NCI-H510A treated with DMSO at 0.1 percent for 48 hours (cell line): Measurements from ENCODE around the gene PEMT.

Source experiments
- DNase-seq: peaks from one replicate; lab custom pipeline; 2025; lab: John Stamatoyannopoulos, UW

Gene PEMT

DNA sequence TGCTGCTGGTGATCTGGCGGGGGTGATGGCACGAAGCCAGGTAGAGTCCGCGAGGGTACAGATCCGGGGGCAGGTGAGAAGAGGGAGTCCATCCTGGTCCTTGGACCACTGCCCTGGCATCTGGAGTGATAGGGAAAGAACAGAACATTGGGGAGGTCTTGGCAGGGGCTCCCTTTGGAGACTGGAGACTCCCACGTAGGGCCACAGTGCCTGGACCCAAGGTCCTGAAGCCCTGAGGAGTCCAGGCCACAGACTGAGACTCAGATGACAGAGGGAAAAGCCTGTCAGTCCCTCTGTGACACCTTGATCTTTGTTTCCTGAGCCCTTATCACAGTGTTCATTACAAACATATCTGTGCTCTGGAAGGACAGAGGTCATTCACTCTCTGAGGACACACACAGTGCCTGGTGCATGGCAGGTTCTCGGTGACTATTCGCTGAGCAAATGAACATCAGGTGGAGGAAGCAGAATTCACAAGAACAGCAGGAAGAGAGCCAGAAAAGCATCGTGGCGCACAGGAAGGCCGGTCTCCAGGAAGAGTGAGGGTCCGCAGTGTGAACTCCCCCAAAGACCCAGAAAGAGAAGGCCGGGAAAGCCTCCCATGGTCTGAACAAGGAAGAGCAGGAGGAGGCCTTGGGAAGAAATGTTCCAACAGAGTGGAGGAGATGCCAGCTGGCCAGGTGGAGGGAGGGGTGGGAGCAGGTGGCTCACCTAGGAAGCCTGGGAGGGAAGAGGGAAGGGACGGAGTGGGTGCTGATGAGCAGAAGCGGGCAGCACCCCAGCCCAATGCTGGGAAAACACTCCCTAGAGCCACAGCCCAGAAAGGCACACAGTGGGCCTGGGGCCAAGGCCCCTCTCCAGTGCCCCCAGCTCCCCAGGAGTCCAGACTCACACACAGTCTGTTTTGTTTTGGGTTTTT lies 20.5 kb downstream of the PEMT start:
- no peak for DNase-seq

DNA sequence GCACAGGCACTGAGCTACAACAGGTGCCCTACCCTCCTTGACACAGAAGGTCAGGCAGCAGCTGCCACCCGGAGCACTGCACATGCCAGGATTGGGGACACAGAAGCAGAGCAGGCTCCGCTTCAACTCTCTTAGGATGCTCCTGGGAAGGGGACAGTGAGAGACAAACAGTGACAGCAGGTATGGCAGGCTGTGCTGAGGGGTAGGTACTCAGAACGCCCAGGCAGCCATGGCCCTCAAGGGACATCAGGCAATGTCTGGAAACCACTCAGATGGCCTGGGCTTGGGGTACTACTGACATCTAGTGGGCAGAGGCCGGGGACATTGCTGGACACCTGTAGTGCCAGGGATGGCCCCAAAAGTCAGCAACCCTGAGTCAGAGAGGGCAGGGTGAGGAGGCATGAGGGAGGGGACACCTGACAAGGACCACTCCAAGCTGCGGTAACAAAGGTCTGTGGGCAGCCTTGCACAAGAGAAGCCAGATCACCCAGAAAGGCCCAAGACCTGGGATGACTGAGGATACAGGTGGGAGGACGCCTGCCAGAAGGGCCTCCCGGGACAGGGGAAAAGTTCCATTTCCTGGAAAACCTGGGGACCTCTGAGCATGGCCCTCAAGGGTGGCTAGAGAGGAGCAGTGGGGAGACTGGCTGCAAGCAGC lies 21.2 kb downstream of the PEMT start:
- DNase-seq = peak; percentile 34

DNA sequence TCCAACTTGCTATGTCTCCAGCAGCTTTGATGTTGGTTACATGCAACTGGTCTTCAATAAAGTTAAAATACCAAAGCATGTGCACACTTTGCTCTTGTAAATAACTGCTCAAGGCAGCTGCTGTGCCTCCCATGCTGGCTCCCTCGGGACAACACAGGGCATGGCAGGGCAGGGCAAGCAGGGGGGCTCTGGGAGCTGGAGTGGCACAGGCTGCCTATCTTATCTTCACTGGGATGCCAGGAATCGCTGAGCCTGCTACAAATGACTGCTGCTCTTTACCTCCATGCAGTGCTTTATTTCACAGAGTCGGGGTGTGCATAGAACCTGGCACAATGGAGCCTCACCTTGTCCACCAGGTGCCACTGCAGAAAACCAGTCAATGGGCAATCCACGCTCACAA lies 21.8 kb downstream of the PEMT start:
- DNase-seq = no peak

DNA sequence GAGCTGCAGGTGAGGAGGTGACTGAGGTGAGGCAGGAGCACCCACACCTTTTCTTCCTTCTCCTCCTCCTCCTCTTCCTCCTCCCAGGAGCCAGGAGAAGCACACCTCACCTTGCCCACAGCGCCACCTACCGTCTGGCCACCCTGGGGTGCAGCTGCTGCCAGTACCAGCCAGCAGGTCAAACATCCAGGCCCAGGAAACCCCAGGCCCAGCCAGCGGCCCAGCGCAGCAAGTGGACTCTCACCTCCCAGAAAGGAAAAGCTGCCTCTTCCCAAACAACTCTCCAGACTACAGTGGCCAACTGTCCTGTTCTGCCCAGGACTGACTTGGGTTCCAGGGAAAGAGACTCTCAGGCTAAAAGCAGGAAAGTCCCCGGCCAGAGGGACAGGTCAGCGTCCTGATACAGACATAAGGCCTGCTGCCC lies 22.7 kb downstream of the PEMT start:
- peak; percentile 47 for DNase-seq

DNA sequence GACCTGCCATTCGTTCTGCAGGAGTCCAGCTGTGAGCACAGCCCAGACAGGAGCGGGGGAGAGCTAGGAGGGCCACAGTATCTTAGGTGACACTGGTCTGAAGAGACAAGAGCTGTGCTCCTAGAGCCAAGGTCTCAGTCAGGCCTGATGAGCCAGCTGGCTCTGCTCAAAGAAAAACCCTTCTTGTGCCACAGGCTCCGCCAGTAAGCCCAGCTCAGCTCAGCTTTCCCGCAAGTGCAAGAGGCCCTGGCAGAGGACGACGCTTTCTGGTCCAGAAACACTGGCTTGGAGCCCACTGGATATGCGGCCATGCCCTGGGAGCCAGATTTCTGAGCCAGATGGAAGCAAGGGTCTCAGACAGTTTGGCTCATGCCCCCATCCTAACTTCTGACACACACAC lies 23.9 kb downstream of the PEMT start:
- no peak for DNase-seq

DNA sequence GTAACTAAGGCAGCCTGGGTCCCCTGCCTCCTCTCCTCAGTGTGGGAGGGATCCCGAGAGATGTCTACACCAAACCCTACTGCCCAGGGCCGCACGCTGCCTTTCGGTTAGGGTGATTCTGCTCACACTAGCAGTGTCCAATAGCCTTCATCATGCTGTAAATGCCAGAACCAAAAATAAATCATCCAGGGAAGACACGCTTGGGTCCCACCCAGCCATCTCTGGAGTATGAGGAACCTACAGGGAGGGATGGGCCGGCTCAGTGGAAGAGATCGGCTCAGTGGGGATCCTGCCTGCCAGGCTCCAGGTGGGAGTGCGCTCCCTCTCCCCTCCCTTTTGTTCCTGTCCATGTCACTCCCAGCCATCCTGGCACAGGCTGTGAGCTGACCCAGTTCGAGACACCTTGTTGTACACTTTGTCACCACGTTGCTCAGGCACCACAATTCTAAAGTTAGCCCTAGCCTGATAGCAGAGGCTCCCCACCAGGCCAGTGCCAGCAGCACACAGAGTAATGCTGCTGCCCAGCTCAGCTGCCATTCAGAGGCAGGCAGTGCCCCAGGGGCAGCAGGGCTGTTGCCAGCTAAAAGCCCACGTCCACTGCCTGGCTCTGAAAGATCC lies 24.5 kb downstream of the PEMT start:
- no peak for DNase-seq

DNA sequence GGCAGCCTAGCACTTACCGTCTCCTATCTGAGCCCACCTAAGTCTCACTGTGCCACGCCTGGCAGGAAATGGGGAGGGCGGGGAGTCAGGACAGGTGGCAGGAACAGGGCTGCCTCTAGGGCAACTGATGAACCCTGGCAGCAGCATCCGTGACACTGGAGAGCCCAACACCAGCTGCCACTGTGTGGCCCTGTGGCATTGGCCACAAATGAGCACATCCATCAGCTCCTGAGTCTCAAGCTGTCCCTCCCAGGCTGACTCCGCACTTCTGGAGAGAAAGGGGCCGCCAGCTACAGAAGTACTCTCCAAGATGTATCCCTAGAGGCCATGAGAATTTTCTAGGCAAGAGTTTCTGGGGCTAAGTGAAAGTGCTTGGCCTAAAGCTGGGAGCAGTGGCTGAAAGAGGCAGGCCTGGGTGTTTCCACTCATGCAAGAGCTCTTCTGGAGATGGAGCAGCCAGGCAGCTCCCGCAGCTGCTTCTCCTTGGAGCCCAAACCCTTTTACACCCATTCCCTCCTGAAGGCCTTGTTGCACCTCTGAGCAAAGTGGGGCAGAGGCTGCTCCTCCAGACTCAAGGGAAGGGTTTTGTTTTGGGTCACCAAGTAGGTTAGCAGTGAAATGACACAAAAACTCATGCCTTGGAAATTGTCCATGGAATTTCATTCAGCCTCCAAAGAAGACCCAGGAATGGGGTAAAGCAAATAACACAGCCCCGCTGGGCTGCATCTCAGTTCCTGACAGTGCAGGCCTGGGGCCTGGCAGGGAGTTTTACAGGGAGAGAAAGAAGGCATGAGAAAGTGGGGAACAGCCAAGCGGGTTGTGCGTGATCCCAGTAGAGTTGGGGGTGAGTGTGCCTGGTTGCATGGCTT lies 25.8 kb downstream of the PEMT start:
- peak; percentile 26 for DNase-seq

DNA sequence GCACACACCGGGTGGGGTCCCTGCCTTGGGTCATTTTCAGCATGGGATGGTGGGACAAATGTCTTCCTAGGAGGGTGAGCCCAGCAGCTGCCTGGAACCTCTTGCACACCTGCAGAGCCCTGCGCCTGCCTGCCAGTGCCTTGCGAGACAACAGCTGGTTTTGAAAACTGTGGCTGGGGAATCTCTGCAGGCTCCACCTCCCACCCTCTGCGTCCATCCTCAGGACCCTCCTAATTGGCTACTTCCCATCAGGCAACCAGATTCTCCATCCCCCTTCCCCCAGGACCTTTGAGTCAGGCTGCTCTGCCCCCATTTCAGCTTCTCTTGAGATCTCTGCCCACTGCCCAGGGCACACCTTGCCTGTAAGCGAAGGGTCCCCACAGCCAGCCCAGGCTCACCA lies 26.6 kb downstream of the PEMT start:
- peak; percentile 35 for DNase-seq

DNA sequence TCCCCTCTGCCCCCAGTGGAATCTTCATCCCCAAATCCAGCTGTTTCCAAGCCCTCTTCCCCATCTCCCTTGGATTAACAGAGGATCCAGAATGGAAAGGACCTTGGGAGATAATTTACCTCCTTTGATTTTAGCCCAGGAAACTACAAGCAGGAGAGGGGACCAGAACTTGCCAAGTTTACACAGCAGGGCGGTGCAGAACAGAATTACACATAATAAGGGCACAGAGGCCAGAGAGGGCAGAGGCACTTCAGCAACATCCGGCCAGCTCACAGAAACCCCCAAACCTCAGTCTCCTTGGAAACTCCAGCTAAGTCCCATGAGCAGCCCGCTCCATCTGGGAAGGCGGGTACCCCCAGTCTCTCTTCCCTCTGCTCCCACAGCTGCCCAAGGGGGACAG lies 27.2 kb downstream of the PEMT start:
- no peak for DNase-seq

DNA sequence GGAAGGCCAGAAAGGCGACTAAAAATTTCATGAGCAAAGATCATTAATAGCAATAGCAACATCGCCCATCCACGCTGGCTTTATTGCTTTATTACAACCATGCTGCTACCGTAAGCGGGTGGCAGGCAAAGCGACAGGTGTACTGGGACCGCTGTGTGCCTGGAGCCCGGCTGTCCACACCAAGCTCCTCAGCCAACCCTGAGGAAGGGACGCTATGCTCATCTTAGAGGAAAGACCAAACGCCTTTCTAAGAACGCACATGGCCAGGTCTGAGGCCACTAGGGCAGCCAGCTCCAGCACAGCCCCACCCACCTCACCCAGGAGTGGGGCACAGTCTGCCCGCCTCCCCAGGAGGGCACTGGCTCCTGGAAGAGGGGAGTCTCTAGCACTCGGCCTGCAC lies 28.0 kb downstream of the PEMT start:
- no peak for DNase-seq

DNA sequence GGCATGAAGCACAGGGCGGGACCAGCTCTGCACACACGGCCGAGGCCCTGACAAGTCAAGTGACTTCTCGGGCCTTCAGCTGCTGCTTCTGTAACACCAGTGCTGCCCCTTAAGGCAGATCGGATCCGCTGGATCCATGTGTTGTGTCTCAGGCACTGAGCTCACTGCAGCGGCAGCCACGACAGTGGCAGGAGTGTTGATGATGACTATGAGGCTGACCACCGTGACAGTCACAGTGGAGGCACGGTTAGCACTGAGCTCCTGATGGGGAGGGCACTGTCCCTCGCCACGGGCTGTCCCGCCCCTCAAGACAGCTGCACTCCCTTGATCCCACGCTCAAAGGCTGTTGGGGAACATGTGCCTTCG lies 29.4 kb downstream of the PEMT start:
- no peak for DNase-seq

DNA sequence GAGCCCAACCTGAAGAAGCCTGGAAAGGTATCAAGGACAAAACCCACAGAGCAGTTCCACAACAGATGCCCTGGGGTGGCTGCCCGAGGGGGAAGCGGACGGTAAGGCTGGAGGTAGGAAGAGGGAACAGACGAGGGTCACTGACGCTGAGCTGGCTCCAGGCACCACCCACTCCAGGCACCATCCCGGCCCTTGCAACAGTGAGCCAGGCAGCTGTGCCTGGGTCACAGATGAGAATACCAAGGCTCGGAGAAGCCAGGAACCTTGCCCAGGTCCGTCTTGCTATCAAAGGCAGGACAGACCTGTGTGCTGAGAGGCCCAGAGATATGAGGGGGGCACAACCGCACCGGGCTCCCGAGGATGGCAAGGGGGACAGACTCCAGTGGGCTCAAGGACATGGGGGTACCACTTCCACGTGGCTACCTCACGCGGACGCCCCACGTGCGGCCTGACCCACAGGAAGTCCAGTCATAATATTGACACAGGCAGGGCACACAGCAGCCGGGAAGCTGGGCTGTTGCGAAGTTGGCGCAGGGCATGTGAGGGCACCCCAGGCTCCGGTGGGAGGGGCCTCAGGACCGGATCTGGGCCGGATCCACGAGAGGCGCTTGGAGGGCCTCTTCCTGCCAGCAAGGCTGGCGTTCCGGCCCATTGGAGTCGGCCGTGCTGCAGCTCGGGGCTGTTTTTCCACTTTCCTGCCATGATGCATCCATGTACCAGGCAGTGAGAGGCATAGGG lies 29.9 kb downstream of the PEMT start:
- DNase-seq = peak; percentile 88

DNA sequence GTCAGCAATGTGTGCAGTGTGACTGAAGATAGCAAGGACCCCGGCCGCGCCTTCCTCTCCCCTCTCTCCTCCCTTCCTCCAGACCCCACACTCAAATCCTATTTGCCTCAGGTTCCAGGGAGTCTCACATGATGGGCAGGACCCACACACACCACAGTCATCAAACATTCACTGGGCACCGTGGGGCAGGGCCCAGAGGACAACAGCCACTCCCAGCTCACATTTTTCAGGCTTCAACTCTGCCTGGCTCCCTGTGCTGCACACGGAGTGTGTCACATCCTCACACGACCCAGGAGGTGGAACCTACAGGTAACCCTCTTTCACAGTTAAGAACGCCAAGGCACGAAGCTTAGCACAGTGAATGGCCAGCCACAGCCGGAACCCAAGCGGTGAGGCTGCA lies 30.5 kb downstream of the PEMT start:
- no peak for DNase-seq

DNA sequence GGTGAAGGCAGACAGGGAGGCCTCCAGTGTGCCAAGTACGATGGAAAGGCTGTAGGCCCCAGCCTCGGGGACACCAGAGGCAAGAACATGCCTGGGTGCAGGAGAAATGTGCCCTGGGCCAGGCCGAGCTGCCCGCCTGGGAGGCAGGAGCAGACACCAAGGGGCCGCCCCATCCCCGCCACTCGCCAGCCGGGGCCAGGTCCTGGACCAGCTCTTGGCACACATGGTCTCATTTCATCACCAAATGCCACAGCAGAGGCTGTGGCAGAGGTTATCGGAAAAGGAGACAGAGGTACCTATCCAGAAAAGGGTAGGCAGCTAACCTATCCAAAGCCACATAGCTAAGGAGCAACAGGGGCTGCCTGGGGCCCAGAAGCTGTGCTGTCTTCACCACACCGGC lies 31.3 kb downstream of the PEMT start:
- no peak for DNase-seq

DNA sequence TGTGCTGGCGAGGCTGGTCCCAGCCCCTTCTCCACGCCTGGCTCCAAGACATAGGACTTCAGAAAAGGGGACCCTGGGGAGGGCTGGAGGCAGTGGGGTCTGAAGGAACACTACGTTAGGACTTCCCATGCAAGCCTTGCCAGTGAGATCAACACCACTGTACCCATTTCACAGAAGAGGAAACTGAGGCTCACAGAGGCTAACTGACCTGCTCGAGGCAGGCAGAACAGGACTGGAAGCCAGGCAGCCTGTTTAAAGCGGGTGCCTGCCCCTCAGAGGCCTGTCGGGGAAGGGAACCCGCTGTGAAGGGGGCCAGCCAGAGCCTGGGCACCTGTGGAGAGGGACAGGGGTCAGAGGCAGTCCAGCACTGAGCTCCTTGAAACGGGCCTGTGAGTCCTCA lies 32.3 kb downstream of the PEMT start:
- DNase-seq = no peak

DNA sequence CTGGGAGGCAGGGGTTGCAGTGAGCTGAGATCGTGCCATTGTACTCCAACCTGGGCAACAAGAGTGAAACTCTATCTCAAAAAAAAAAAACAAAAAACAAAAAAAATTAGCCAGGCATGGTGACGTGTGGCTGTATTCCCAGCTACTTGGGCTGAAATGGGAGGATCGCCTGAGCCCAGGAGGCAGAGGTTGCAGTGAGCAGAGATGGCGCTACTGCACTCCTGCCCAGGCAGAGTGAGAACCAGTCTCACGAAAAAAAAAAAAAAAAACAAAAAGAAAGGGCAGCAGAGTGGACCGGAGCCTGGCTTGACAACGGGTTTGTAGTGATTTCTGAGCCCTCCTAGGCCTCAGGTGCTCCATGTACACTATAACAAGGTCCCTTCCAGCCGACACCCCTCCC lies 33.1 kb downstream of the PEMT start:
- DNase-seq = no peak

DNA sequence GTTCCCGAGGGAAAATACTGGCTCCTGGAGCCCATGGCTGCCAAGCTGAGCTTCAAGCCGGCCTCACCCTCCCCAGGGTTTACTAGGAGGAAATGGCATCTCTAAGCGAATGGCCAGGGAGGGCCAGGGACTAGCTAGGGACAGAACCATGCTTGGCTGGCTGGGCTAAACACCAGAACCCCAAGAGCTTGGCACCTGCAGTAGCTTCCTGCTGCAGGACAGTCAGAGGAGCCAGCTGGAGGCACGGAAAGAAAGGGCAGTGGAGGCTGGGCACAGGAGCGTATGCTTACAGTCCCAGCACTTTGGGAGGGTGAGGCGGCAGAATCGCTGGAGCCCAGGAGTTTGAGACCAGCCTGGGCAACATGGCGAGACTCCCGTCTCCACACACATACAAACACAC lies 33.7 kb downstream of the PEMT start:
- DNase-seq = no peak

DNA sequence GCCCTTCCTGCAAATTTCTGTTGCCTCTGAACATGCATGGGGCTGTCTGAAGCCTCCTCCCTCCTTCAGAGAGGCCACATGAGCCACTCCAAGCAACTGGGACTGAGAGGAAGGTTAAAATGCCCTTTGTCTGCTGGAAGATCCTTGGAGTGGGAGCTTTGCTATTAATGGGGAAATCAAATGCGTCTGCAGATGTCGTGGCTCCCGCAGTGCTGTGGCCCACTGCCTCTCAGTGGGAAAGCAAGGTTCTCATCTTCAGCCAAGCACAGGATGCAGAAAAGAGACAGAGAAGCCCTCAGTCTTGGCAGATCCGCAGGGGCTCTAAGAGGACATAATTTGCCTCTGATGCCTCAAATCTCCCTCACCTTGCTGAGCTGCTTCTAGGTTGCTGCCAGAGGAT lies 34.8 kb downstream of the PEMT start:
- no peak for DNase-seq

DNA sequence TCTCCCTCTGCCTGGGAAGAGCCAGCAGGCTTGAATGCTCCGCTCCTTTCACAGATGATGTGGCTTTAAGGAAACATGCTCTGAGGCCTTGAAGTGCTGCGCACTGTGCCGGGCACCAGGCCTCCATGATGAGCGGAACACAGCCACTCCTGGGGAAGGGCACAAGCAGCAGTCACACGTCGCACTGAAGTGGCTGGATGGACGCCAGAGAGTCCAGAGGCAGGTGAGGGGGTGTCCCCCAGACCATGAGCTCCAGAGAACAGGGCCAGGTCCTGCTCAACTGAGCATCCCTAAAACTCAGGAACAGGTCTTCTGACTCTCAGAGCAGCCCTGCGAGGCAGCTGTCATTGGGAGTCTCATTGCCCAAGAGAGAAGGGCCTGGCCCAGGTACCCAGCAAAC lies 35.6 kb downstream of the PEMT start:
- no peak for DNase-seq

DNA sequence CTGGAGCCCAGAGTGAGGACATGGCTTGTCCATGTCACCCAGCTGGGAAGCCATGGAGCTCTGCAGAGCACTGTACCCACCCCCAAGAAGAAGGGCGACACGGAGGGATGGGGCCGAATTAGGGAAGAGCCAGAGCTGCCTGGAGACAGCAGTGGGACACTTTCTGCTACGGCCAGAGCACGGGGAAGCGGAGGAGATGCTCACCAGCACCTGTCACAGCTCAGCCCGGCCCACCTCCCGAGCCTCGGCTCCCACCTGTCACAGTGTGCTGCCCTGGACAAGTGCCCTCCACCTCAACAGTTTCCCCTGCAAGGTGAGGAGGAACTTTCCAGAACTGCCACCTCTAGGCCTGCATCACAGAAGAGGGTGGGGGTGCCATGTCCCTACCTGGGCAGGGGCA lies 36.4 kb downstream of the PEMT start:
- no peak for DNase-seq

DNA sequence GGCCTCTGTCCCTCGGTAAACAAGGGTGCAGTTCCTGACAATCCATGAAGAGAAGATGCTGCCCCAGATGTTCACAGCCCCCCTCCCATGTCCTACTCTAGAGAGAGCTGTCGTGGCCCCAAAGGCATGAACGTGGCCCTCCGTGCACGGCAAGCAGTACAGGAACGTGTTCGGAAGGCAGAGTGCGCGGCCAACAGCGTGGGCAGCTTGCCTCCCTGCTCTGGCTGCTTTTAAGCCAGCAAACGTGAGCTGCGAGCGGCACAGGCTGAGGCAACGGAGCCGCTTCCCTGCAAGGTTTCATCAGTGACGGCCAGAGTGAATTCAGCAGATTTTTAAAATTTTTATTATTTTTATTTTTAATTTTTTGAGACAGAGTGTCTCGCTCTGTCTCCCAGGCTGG lies 37.2 kb downstream of the PEMT start:
- DNase-seq = no peak
